ENCODE data around the gene CLASRP. TPM values are rescaled to one million over a fixed set of nuclear protein-coding genes. Genes with fewer than 3 reads are reported as not detected.
"Not testable (repeated sequence)": the region's sequence is repeated elsewhere in the genome, so short reads cannot be mapped to it uniquely, and the experiment has no call there.

CLASRP gene
- total RNA-seq, 2 experiments from 2014 or later: 142 to 166 TPM

GRCh38 chr19:45104658-45105349 is 66.0 kb downstream of the CLASRP start:
- Histone ChIP-seq H4K20me1 (ENCODE audit: insufficient read depth, low read length) (no peaks in the 10 kb centered on the region; the same call in 1 of the 2 replicates), H3K79me2 (ENCODE audit: insufficient read depth, low read depth, low read length) (peaks cover 46% of the 10 kb centered on the region), H3K27ac (ENCODE audit: low read depth, low read length, poor library complexity, severe bottlenecking) (no peak overlapping the region), H3K4me2 (ENCODE audit: low read length) (no peak overlapping the region; the same call in 1 of the 2 replicates), H3K4me1 (ENCODE audit: insufficient read depth, low read length, poor library complexity, severe bottlenecking) (peaks cover 14% of the 10 kb centered on the region), H3K9me3 (ENCODE audit: low read length) (no peaks in the 10 kb centered on the region), H3K4me3 (ENCODE audit: low read depth, low read length, poor library complexity, severe bottlenecking) (no peak overlapping the region), H3K9me2 (ENCODE audit: insufficient read depth, low read length) (no peaks in the 10 kb centered on the region), H3K36me3 (ENCODE audit: insufficient read depth, low read length) (peaks cover 11% of the 10 kb centered on the region; the same call in 1 of the 2 replicates), H2AFZ (ENCODE audit: low read length) (no peak overlapping the region)
- BruUV-seq (replicated peaks): no TSS peak
- CTCF ChIA-PET (ENCODE audit: unreplicated experiment): no interaction called here
- DNase-seq (ENCODE audit: low spot score): no peak
- POLR2A ChIA-PET: no interaction called here
- intact Hi-C loops (cut with micrococcal nuclease; ENCODE audit: unreplicated experiment): no loop called here
- no peak for TF ChIP-seq EZH2phosphoT487 (IDR thresholded peaks at IDR 0.05; ENCODE audit: borderline replicate concordance, low read depth, low read length)
- TF ChIP-seq CTCF (conservative IDR thresholded peaks at IDR 0.05; ENCODE audit: low read length): no peak

- intact Hi-C loops (cut with micrococcal nuclease; ENCODE audit: unreplicated experiment); H3K36me3 ChIP-seq (ENCODE audit: insufficient read depth, low read length); H3K4me2 ChIP-seq (ENCODE audit: low read length); BruUV-seq (replicated peaks); H3K27ac ChIP-seq (ENCODE audit: low read depth, low read length, poor library complexity, severe bottlenecking); DNase-seq (ENCODE audit: low spot score); H4K20me1 ChIP-seq (ENCODE audit: insufficient read depth, low read length); CTCF ChIA-PET (ENCODE audit: unreplicated experiment); H3K9me3 ChIP-seq (ENCODE audit: low read length); H3K4me3 ChIP-seq (ENCODE audit: low read depth, low read length, poor library complexity, severe bottlenecking); H2AFZ ChIP-seq (ENCODE audit: low read length); H3K9me2 ChIP-seq (ENCODE audit: insufficient read depth, low read length): not testable (repeated sequence)
- POLR2A ChIA-PET: interaction anchor here (0.6 kb wide), 1 partner anchor 219 kb away, joined by 10 read pairs; no protein-coding TSS in a partner anchor
- H3K79me2 ChIP-seq (ENCODE audit: insufficient read depth, low read depth, low read length): peaks cover 43% of the 10 kb centered on the region; the same call in 1 of the 2 replicates
- H3K4me1 ChIP-seq (ENCODE audit: insufficient read depth, low read length, poor library complexity, severe bottlenecking): peaks cover 22% of the 10 kb centered on the region
These were observed 67.5 kb downstream of the CLASRP start for GRCh38 chr19:45106363-45106762.

GRCh38 chr19:45107621-45108150 is 68.8 kb downstream of the CLASRP start:
- Histone ChIP-seq H3K4me1 (ENCODE audit: insufficient read depth, low read length, poor library complexity, severe bottlenecking) (peaks cover 22% of the 10 kb centered on the region), H4K20me1 (ENCODE audit: insufficient read depth, low read length) (no peaks in the 10 kb centered on the region; the same call in 1 of the 2 replicates), H2AFZ (ENCODE audit: low read length) (no peak overlapping the region), H3K36me3 (ENCODE audit: insufficient read depth, low read length) (no peaks in the 10 kb centered on the region), H3K9me2 (ENCODE audit: insufficient read depth, low read length) (no peaks in the 10 kb centered on the region), H3K9me3 (ENCODE audit: low read length) (no peaks in the 10 kb centered on the region), H3K79me2 (ENCODE audit: insufficient read depth, low read depth, low read length) (peaks cover 37% of the 10 kb centered on the region; the same call in 1 of the 2 replicates), H3K4me3 (ENCODE audit: low read depth, low read length, poor library complexity, severe bottlenecking) (no peak overlapping the region), H3K4me2 (ENCODE audit: low read length) (no peak overlapping the region), H3K27ac (ENCODE audit: low read depth, low read length, poor library complexity, severe bottlenecking) (no peak overlapping the region)
- intact Hi-C loops (cut with micrococcal nuclease; ENCODE audit: unreplicated experiment): no loop called here
- no TSS peak for BruUV-seq (replicated peaks)
- no peak for DNase-seq (ENCODE audit: low spot score)
- POLR2A ChIA-PET: interaction anchor here (0.6 kb wide), 1 partner anchor 1490 kb away, joined by 3 read pairs; no protein-coding TSS in a partner anchor
- CTCF ChIA-PET (ENCODE audit: unreplicated experiment): no interaction called here
- TF ChIP-seq CTCF (conservative IDR thresholded peaks at IDR 0.05; ENCODE audit: low read length) (no peak), EZH2phosphoT487 (IDR thresholded peaks at IDR 0.05; ENCODE audit: borderline replicate concordance, low read depth, low read length) (no peak)
